BE2C (cell line): Measurements from ENCODE around the gene RANBP3.

ENCODE experiments used
- DNase-seq: peaks from one replicate; pipeline ENCODE4 v3.0.0-alpha.2; 2020
- H3K27me3 ChIP-seq: fragments of 250-450 bp; sonication (Bioruptor Pico); 2 replicates; pipeline ENCODE4 v1.5.1; 2020; ENCODE audit warnings: mild to moderate bottlenecking
- H3K36me3 ChIP-seq: fragments of 250-450 bp; sonication (Bioruptor Pico); 2 replicates; pipeline ENCODE4 v1.5.1; 2020; ENCODE audit warnings: mild to moderate bottlenecking
- H3K4me1 ChIP-seq: fragments of 250-450 bp; sonication (Bioruptor Pico); 2 replicates; pipeline ENCODE4 v1.5.1; 2020
- H3K4me3 ChIP-seq: 2 replicates; pipeline ENCODE4 v1.5.1; 2011; ENCODE audit warnings: low read depth, low read length
- H3K9me3 ChIP-seq: fragments of 250-450 bp; sonication (Bioruptor Pico); 2 replicates; pipeline ENCODE4 v1.5.1; 2020
- TF ChIP-seq, protein P1 (sequence below): IDR thresholded peaks from 2 replicates; pipeline ENCODE4 v1.5.1; 2012; ENCODE audit warnings: mild to moderate bottlenecking, low read depth, low read length

The RANBP3 gene

DNA sequence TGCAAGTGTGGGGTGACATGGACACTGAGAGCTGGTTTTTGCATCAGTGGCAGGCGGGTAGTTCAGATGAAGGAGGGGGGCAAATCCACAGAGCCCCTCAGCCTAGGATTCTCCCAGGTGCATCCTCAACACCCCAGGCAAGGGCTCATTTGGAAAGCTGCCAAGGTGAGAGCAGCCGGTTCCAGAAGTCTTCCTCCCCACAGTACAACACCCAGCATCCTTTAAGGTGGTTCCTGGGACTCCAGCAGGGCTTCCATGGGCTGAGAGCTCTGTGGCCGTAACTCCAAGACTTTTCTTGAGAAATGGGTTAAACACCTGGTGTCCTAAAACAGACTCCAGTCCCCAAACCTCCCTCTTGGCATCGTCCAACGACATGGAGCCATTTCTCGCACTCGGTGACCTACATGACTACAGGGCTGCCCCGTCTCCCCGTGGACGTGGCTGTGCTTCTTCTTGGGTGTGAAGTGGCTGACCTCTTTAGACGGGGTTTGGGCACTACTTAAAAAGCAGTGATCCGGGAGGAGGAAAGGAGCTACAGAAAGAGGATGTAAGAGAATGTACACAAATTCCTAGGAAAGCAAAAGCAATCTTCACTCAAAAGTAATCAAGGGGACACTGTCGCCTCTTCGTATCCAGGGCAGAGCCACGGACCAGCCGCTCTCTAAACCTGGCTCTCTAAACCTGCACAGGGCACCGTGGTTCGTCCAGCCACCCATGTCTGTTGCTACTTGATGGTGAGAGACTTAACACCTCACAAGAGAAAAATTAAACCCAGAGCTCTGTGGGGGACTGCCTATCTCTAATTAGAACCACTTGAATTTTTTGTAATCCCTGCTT is 25.5 kb downstream of the RANBP3 start:
- no peaks in the 10 kb centered on the region for H3K9me3 ChIP-seq
- peaks cover 58% of the 10 kb centered on the region for H3K4me1 ChIP-seq
- peak; percentile 32 for DNase-seq
- TF ChIP-seq, protein P1, sequence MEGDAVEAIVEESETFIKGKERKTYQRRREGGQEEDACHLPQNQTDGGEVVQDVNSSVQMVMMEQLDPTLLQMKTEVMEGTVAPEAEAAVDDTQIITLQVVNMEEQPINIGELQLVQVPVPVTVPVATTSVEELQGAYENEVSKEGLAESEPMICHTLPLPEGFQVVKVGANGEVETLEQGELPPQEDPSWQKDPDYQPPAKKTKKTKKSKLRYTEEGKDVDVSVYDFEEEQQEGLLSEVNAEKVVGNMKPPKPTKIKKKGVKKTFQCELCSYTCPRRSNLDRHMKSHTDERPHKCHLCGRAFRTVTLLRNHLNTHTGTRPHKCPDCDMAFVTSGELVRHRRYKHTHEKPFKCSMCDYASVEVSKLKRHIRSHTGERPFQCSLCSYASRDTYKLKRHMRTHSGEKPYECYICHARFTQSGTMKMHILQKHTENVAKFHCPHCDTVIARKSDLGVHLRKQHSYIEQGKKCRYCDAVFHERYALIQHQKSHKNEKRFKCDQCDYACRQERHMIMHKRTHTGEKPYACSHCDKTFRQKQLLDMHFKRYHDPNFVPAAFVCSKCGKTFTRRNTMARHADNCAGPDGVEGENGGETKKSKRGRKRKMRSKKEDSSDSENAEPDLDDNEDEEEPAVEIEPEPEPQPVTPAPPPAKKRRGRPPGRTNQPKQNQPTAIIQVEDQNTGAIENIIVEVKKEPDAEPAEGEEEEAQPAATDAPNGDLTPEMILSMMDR, result no peak
- H3K27me3 ChIP-seq, result no peaks in the 10 kb centered on the region
- peaks cover 16% of the 10 kb centered on the region for H3K36me3 ChIP-seq
- H3K4me3 ChIP-seq, result no peak overlapping the region

DNA sequence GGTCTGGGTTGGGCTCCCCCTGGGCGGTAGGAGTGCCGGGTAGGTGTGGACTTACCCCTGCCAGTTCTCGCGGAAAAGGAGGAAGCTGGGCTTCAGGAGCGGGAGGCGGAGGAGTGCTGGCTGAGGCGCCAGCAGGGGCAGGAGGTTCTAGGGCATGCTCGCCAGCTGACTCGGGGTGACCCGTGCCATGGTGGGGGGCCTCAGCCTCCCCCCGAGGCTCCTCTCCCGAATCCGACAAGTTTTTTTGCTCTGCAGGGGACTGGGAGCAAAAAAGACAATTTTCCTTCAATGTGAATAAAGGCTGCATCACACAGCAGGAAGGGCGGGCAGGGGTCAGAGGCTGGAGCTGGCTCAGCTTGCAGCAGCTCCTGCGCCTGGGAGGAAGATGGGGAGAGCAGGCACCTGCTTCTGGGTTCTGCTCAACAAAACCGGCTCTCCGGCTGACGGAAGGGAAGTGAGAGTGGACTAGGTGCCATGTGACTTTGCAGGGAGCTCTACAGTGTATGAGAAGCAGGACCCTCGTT is 26.5 kb downstream of the RANBP3 start:
- H3K4me1 ChIP-seq, result peaks cover 57% of the 10 kb centered on the region
- no peaks in the 10 kb centered on the region for H3K27me3 ChIP-seq
- no peak for DNase-seq
- H3K4me3 ChIP-seq, result no peak overlapping the region
- TF ChIP-seq, protein P1, result no peak
- peaks cover 16% of the 10 kb centered on the region for H3K36me3 ChIP-seq
- no peaks in the 10 kb centered on the region for H3K9me3 ChIP-seq

DNA sequence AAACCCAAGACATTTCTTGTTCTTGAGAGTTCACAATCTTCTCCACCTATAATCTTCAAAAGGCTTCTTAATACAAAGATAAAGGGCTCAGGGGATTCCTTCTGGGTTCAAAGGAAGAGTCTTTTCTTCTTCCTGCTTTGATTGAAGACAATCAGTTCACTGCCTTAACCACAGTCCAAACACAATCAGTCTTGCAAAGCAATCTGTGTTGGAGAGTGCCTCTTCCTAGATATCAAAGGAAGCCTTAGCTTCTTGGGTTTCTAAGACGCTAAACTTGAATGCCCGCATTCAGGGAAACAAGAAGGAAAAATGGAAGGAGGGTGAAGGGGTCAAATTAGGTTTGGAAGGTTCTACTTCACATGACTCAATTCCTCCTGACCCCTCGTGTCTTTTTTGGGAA is 27.2 kb downstream of the RANBP3 start:
- H3K9me3 ChIP-seq, result no peaks in the 10 kb centered on the region
- peaks cover 23% of the 10 kb centered on the region for H3K36me3 ChIP-seq
- DNase-seq, result no peak
- TF ChIP-seq, protein P1, result no peak
- H3K4me3 ChIP-seq, result no peak overlapping the region
- no peaks in the 10 kb centered on the region for H3K27me3 ChIP-seq
- peaks cover 53% of the 10 kb centered on the region for H3K4me1 ChIP-seq

DNA sequence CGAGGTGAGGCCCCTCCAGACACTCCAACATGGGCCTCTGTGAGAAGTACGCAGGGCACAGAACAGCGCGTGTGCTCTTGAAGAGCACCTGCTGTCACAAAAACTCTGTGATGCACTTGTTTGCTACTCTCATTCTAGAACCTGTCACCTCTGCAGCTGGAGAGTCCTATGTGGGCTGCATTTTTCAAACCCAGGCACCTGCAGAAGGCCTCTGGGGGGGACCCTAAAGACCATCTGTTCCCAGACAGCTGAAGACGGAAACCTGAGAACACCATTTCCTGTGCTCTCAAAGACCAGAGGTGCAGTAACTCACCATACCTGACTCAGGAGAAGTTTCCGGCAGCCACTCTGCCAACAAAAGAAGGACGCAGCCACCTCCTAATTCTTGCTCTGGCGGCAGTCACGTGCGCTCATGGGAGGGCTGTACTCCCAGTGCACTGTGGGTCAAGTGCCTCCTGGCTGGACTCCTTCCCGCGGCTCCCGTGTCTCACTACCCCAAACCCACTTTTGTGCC is 28.1 kb downstream of the RANBP3 start:
- H3K27me3 ChIP-seq, result no peaks in the 10 kb centered on the region
- no peak overlapping the region for H3K4me3 ChIP-seq
- H3K9me3 ChIP-seq, result no peaks in the 10 kb centered on the region
- DNase-seq, result no peak
- peaks cover 44% of the 10 kb centered on the region for H3K4me1 ChIP-seq
- peaks cover 31% of the 10 kb centered on the region for H3K36me3 ChIP-seq
- TF ChIP-seq, protein P1, result no peak

DNA sequence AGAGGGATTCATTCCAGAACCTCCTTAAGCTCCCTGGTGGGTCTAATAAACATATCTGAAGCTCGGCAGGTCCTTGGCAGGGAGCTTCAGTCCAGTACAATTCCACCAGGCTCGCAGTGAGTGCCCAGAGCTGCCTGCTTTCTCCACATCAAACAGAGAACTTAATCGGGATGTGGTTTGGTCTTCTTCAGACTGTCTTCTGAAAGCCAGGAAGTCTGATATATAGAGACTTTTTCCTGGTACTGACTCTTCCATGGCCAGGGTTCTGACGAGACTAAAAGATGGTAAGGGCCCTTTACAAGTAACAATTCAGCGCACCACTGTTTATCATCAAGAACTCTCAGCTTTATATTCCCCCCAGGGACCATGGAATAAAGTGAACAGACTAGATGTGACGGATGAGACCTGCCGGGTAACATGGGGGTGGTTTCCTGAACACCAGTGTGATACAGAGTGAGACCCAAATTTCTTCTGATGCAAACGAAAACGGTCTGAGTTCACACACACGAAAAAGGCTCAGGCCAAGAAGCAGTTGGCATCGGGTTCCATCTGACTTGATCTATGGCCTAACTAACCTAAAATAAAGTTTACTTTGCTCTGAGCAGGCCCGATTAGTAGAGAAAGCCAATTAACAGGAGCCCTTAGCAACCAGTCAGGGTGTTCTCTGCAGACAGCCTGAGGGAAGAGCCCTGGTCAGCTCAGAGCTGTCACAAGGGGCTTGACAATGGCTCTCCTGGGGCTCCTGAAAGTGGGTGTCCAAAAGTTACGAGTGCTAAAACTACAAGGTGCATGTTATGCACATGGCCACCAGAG is 29.0 kb downstream of the RANBP3 start:
- TF ChIP-seq, protein P1, result no peak
- Histone ChIP-seq H3K9me3 (no peaks in the 10 kb centered on the region), H3K36me3 (peaks cover 31% of the 10 kb centered on the region), H3K27me3 (no peaks in the 10 kb centered on the region), H3K4me3 (no peak overlapping the region), H3K4me1 (peaks cover 37% of the 10 kb centered on the region)
- DNase-seq, result peak; percentile 42
